Smooth muscle cell (in vitro differentiated cells): Measurements from ENCODE around the gene NKX2-2. TPM values are rescaled to one million over a fixed set of nuclear protein-coding genes. Genes with fewer than 3 reads are reported as not detected.

Experiments
- DNase-seq: peaks from one replicate; lab custom pipeline; 2025; ENCODE audit not compliant: unreplicated experiment; lab: John Stamatoyannopoulos, UW
- H2AFZ ChIP-seq: fragments of 200-600 bp; sonication (generic); 2 replicates; pipeline ENCODE4 v1.6.0; 2016; ENCODE audit warnings: antibody characterized with exemption, low read depth, mild to moderate bottlenecking
- H3F3A ChIP-seq: fragments of 200-600 bp; sonication (generic); 2 replicates; pipeline ENCODE4 v1.6.0; 2017; ENCODE audit warnings: antibody characterized with exemption, low read depth
- H3K27ac ChIP-seq: fragments of 200-600 bp; sonication (generic); 2 replicates; pipeline ENCODE4 v1.5.1; 2016; ENCODE audit warnings: low read depth, mild to moderate bottlenecking
- H3K27me3 ChIP-seq: fragments of 200-600 bp; sonication (generic); 2 replicates; pipeline ENCODE4 v1.6.1; 2016; ENCODE audit warnings: low read depth, mild to moderate bottlenecking
- H3K36me3 ChIP-seq: fragments of 200-600 bp; sonication (generic); 2 replicates; pipeline ENCODE4 v1.5.1; 2016; ENCODE audit warnings: low read depth
- H3K4me1 ChIP-seq: fragments of 200-600 bp; sonication (generic); 2 replicates; pipeline ENCODE4 v1.5.1; 2016; ENCODE audit warnings: low read depth
- H3K4me2 ChIP-seq: fragments of 200-600 bp; sonication (generic); 2 replicates; pipeline ENCODE4 v1.6.0; 2016; ENCODE audit warnings: mild to moderate bottlenecking
- H3K4me3 ChIP-seq: fragments of 200-600 bp; sonication (generic); 2 replicates; pipeline ENCODE4 v1.5.1; 2016; ENCODE audit warnings: mild to moderate bottlenecking
- H3K79me2 ChIP-seq: fragments of 200-600 bp; sonication (generic); 2 replicates; pipeline ENCODE4 v1.6.0; 2016; ENCODE audit warnings: low read depth, mild to moderate bottlenecking
- H3K9ac ChIP-seq: fragments of 200-600 bp; sonication (generic); 2 replicates; pipeline ENCODE4 v1.6.0; 2016; ENCODE audit warnings: low read depth
- H3K9me3 ChIP-seq: fragments of 200-600 bp; sonication (generic); replicated peaks from 2 replicates; pipeline ENCODE4 v1.5.1; 2016; ENCODE audit warnings: low read depth
- H4K20me1 ChIP-seq: fragments of 200-600 bp; sonication (generic); 2 replicates; pipeline ENCODE4 v1.6.0; 2016; ENCODE audit warnings: low read depth
- WGBS: methylation state at CpG from one replicate; pipeline ENCODE4 v1.1.7; 2016; ENCODE audit warnings: low lambda C conversion rate; 5-methylcytosine and 5-hydroxymethylcytosine counted together
- polyA plus RNA-seq: library from polyadenylated mRNA; unstranded; fragments of >200 nt; fragmentation: Nextera tagmentation; extraction: Ambion mirVana; gene quantifications from 2 replicates; pipeline ENCODE4 v1.2.1, GENCODE V29; 2016
- total RNA-seq: library from RNA; depleted of rRNA; stranded (reverse); fragments of >200 nt; gene quantifications from 2 replicates; pipeline ENCODE4 v1.2.3, GENCODE V29; 2014
- TF ChIP-seq, protein P1 (sequence below): fragments of 200-600 bp; sonication (generic); IDR thresholded peaks from 2 replicates; pipeline ENCODE4 v1.5.1; 2017; ENCODE audit warnings: borderline replicate concordance, mild to moderate bottlenecking, antibody characterized with exemption; ENCODE audit not compliant: insufficient read depth, poor library complexity, severe bottlenecking

Gene NKX2-2
- total and polyA plus RNA-seq, 2 experiments from 2014 or later: not detected

DNA sequence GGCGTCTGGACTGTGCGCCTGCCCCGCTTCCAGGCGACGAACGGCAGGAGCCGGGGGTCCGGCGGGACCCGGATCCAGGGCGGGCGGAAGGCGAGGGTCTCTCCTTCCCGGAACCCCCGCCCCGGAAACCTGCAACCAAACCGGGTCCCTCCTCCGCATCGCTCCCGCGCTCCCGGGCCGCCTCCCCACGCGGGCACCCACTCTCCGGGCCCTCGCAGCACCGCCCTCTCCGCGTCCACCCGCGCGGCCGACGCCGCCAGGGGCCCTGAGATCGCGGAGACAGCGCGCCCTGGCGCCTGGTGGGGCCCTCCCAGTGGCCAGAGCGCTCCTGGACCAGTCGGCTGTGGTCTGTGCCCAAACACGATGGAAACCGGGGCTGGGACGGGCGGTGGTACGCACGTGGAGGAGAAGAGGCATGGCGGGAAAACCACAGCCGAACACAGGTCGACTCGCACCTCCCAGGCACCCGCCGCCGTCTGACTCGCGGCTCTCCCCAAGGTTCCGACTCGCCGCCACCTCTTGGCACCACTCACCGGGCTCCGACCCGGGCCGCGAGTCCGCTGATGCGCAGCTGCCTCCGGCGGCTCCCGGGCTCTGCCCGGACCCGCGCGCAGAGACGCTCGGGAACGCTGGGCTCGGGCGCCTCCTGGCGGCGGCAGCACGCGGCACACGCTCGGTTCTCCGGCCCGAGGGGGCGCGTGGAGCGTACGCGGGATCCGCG lies 7.9 kb downstream of the NKX2-2 start:
- Histone ChIP-seq H3K9me3 (no peaks in the 10 kb centered on the region), H3F3A (no peaks in the 10 kb centered on the region), H3K27ac (no peak overlapping the region), H3K79me2 (no peaks in the 10 kb centered on the region), H3K4me3 (peak overlapping the region; percentile 53), H3K4me1 (peaks cover 15% of the 10 kb centered on the region), H3K27me3 (peaks cover 88% of the 10 kb centered on the region), H3K9ac (no peak overlapping the region), H4K20me1 (no peaks in the 10 kb centered on the region), H3K36me3 (no peaks in the 10 kb centered on the region), H2AFZ (peak overlapping the region; percentile 43), H3K4me2 (peak overlapping the region; percentile 92)
- DNase-seq: no peak
- 3% methylated on average over 72 of the region's 95 CpGs for WGBS
- TF ChIP-seq, protein P1, sequence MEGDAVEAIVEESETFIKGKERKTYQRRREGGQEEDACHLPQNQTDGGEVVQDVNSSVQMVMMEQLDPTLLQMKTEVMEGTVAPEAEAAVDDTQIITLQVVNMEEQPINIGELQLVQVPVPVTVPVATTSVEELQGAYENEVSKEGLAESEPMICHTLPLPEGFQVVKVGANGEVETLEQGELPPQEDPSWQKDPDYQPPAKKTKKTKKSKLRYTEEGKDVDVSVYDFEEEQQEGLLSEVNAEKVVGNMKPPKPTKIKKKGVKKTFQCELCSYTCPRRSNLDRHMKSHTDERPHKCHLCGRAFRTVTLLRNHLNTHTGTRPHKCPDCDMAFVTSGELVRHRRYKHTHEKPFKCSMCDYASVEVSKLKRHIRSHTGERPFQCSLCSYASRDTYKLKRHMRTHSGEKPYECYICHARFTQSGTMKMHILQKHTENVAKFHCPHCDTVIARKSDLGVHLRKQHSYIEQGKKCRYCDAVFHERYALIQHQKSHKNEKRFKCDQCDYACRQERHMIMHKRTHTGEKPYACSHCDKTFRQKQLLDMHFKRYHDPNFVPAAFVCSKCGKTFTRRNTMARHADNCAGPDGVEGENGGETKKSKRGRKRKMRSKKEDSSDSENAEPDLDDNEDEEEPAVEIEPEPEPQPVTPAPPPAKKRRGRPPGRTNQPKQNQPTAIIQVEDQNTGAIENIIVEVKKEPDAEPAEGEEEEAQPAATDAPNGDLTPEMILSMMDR: peak; percentile 86

DNA sequence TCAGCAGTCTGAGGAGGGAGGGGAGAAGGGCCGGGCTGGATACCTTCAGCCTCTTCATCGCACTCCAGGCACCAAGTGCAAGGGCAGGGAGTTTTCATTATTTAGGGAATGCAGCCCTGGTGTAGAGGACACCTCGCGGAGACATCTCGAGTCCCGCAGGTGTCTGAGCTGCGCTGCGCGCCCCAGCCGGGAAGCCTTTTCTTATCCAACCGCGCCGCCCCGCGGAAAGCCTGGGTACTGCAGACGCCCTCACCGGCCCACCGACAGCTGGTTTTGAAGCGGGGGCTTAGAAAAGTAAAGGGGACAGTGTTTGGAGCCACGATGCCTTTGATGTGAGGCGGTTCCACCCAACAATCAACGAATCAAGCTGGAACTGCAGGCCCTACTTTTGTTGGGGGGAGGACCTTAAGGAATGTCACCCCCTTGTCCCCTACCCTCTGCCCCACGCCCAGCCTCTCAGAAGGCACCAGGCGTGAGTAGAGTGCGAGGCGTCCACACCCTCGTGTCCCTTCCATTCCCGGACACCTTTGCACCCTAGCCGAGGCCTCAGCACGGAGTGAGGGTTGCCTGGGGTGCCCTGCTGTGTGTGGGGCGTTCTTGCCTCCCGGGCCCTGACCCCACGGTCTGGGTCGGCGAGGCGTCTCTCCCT lies 8.6 kb downstream of the NKX2-2 start:
- TF ChIP-seq, protein P1: peak; percentile 99
- WGBS: 4% methylated on average over 34 of the region's 36 CpGs
- Histone ChIP-seq H3K27ac (no peak overlapping the region), H3F3A (no peaks in the 10 kb centered on the region), H4K20me1 (no peaks in the 10 kb centered on the region), H3K4me1 (peaks cover 8% of the 10 kb centered on the region), H3K79me2 (no peaks in the 10 kb centered on the region), H3K27me3 (peaks cover 87% of the 10 kb centered on the region), H3K4me3 (peak overlapping the region; percentile 53), H3K9me3 (no peaks in the 10 kb centered on the region), H2AFZ (peak overlapping the region; percentile 43), H3K4me2 (peak overlapping the region; percentile 92), H3K36me3 (no peaks in the 10 kb centered on the region), H3K9ac (no peak overlapping the region)
- peak; percentile 28 for DNase-seq

DNA sequence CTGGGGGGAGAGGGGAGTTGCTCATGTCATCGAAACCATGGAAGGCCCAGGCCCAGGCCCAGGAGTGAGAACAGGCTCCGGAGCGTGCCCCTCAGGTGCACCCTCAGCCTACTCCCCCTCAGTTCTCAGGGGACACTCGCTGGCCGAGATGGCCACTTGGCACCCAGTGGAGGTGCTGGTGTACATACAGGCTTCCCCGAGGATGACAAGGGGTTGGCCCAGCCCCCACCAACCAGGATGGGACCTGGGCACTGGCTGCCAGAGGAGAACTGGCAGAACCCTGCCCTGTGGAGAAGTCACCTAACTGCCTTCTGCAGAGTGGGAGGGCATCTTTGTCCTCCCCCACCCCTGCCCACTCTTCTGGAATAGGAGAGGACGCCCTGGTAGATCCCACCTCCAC lies 9.5 kb downstream of the NKX2-2 start:
- H3K4me2 ChIP-seq: no peak overlapping the region
- no peaks in the 10 kb centered on the region for H3K4me1 ChIP-seq
- no peak overlapping the region for H3K9ac ChIP-seq
- H3F3A ChIP-seq: no peaks in the 10 kb centered on the region
- no peak for DNase-seq
- peaks cover 82% of the 10 kb centered on the region for H3K27me3 ChIP-seq
- no peaks in the 10 kb centered on the region for H3K36me3 ChIP-seq
- no peak overlapping the region for H3K4me3 ChIP-seq
- no peaks in the 10 kb centered on the region for H3K9me3 ChIP-seq
- no peaks in the 10 kb centered on the region for H4K20me1 ChIP-seq
- TF ChIP-seq, protein P1: no peak
- H3K79me2 ChIP-seq: no peaks in the 10 kb centered on the region
- H3K27ac ChIP-seq: no peak overlapping the region
- no peak overlapping the region for H2AFZ ChIP-seq
- WGBS: 84% methylated on average over 7 of the region's 7 CpGs
